WI38 (cell line): ENCODE measurements around the gene TTLL1.

ENCODE experiments used
- H3K4me3 ChIP-seq: 2 replicates; pipeline ENCODE4 v1.5.1; 2011; ENCODE audit warnings: low read depth, mild to moderate bottlenecking, control low read depth, low read length
- CTCF ChIP-seq: IDR thresholded peaks from 2 replicates; pipeline ENCODE4 v1.5.1; 2012; ENCODE audit warnings: low read depth, mild to moderate bottlenecking, control low read depth, low read length

Gene TTLL1

GRCh38 chr22:43012390-43012789 lies 76.8 kb downstream of the TTLL1 start:
- no peak overlapping the region for H3K4me3 ChIP-seq
- TF ChIP-seq CTCF, result no peak

GRCh38 chr22:43011079-43011478 lies 78.1 kb downstream of the TTLL1 start:
- TF ChIP-seq CTCF, result no peak
- no peak overlapping the region for H3K4me3 ChIP-seq

GRCh38 chr22:43009444-43009843 lies 79.7 kb downstream of the TTLL1 start:
- no peak overlapping the region for H3K4me3 ChIP-seq
- no peak for TF ChIP-seq CTCF

GRCh38 chr22:43008921-43009320 lies 80.3 kb downstream of the TTLL1 start:
- TF ChIP-seq CTCF, result no peak
- no peak overlapping the region for H3K4me3 ChIP-seq

- no peak overlapping the region for H3K4me3 ChIP-seq
- no peak for TF ChIP-seq CTCF
These were observed 80.7 kb downstream of the TTLL1 start for GRCh38 chr22:43008509-43008908.

- no peak overlapping the region for H3K4me3 ChIP-seq
- TF ChIP-seq CTCF, result no peak
These were observed 81.6 kb downstream of the TTLL1 start for GRCh38 chr22:43007519-43008102.

- no peak for TF ChIP-seq CTCF
- no peak overlapping the region for H3K4me3 ChIP-seq
These were observed 82.4 kb downstream of the TTLL1 start for GRCh38 chr22:43006753-43007152.
